ENCODE results near the gene EIF3D.
A peak's percentile ranks its signal among the peaks of the same experiment; 100 is the strongest.
"Not testable (repeated sequence)": the region's sequence is repeated elsewhere in the genome, so short reads cannot be mapped to it uniquely, and the experiment has no call there.

EIF3D gene

DNA sequence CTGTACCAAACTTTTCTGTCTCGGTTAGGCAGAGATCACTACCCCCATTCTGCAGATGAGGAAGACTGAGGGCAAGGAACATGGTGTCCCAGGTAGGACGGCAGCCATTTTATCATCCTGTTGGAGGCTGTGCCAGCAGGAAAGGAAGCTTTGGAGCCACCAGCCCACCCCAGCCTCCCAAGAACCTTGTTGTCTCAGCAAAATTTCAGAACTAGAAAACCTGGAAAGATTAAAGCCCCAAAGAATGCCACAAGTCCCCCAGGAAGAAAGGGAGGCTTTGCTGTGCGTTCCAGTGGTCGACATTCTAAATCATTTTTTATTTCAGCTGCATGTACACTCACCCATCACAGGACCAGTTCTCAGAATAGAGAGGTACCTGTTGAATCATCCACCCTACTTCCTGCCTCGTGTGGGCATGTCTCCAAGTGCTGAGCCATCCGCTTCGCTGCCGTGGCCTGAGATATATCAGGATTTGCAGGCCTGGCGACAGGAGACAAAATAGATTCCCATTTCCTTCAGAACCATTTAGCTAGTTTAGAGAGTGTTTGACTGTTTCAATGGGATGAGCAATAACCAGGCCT lies 13.0 kb upstream of the EIF3D start:
- no peak for DNase-seq (ENCODE audit: low read depth)
- no peak overlapping the region for H3K4me3 ChIP-seq (ENCODE audit: low read depth, low read length)
- TF ChIP-seq, protein P1, sequence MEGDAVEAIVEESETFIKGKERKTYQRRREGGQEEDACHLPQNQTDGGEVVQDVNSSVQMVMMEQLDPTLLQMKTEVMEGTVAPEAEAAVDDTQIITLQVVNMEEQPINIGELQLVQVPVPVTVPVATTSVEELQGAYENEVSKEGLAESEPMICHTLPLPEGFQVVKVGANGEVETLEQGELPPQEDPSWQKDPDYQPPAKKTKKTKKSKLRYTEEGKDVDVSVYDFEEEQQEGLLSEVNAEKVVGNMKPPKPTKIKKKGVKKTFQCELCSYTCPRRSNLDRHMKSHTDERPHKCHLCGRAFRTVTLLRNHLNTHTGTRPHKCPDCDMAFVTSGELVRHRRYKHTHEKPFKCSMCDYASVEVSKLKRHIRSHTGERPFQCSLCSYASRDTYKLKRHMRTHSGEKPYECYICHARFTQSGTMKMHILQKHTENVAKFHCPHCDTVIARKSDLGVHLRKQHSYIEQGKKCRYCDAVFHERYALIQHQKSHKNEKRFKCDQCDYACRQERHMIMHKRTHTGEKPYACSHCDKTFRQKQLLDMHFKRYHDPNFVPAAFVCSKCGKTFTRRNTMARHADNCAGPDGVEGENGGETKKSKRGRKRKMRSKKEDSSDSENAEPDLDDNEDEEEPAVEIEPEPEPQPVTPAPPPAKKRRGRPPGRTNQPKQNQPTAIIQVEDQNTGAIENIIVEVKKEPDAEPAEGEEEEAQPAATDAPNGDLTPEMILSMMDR (IDR thresholded peaks at IDR 0.05; ENCODE audit: control insufficient read depth, extremely low read depth, insufficient read depth): no peak

DNA sequence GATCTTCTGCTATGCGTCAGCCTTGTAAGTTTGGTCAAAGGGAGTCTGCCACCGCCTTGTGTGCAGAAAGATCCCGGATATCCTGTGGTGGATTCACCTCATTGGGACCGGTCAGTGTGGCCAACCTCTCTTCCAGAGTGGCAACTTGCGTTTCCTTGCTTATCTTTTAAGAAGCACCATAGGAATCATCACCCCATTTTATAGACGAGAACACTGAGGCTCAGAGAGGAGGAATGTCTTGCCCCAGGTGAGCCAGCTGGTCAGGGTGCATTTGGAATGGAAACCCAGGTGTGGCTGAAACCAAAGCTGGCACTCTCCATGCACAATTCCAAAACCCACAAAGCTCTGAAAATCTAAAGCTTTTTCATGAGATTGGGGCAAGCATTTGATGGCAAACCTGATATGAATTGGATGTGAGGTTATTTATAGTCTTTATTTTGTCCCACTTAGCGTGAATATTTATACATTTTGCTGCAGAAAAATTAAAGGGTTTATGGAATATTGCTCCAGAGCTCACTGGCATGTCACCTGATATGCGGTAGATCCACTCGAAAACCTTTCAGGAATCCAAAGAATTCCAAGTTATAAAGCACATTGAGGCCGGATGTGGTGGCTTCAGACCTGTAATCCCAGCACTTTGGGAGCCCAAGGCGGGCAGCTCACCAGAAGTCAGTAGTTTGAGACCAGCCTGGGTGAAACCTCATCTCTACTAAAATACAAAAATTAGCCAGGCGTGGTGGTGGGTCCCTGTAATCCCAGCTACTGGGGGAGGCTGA lies 12.1 kb upstream of the EIF3D start:
- TF ChIP-seq, protein P1 (IDR thresholded peaks at IDR 0.05; ENCODE audit: control insufficient read depth, extremely low read depth, insufficient read depth): no peak
- DNase-seq (ENCODE audit: low read depth): no peak

DNA sequence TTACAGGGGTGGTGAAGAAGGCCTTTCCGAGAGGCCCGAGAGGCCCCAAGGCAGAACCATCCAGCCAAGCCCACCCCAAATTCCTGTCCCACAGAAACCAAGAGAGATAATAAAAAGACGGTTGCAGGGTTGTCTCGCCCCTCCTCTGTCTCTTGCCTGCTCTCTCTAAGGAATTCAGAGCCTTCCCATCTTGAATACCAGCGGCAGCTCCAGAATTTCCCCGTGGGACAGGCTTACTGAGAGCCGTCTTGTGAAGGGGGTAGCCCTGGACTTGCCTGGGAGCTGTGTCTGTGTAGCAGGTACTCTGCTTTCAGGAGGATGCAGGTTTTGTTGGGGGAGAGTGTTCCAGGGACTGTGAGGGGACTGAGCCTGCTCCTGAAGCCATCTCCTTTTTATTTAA lies 9.6 kb upstream of the EIF3D start:
- H3K4me3 ChIP-seq (ENCODE audit: low read depth, low read length): no peak overlapping the region
- DNase-seq (ENCODE audit: low read depth): no peak
- TF ChIP-seq, protein P1 (IDR thresholded peaks at IDR 0.05; ENCODE audit: control insufficient read depth, extremely low read depth, insufficient read depth): no peak

More for the DNA sequence above, 12.1 kb upstream of the EIF3D start:
- H3K4me3 ChIP-seq (ENCODE audit: low read depth, low read length): no peak overlapping the region

DNA sequence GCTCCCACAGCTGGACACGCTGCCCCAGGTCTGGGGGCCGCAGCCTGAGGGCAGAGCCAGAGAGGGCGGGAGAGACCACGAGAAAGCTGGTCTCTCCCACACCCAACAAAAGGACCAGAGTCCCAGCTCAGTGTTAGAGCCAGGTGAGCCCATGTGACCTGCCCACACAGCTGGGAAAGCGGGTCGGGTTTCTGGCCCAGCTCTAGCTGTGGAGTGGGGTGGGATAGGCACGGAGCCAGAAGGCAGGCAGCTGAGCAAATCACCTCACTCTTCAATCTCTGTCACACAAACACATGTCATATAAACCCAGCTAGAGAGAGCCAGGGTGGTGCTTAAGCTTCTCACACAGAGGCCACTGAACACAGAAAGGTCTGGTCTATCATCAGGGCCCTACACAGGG lies 7.8 kb upstream of the EIF3D start:
- no peak overlapping the region for H3K4me3 ChIP-seq (ENCODE audit: low read depth, low read length)
- no peak for DNase-seq (ENCODE audit: low read depth)
- TF ChIP-seq, protein P1 (IDR thresholded peaks at IDR 0.05; ENCODE audit: control insufficient read depth, extremely low read depth, insufficient read depth): no peak

DNA sequence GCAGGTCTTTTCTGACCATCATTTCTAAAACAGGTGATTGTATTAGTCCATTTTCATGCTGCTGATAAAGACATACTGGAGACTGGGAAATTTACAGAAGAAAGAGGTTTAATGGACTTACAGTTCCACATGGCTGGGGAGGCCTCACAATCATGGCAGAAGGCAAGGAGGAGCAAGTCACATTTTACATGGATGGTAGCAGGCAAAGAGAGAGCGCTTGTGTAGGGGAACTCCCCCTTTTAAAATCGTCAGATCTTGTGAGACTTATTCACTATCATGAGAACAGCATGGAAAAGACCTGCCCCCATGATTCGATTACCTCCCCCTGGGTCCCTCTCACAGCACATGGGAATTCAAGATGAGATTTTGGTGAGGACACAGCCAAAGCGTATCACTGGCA lies 4.4 kb upstream of the EIF3D start:
- H3K4me3 ChIP-seq (ENCODE audit: low read depth, low read length); DNase-seq (ENCODE audit: low read depth): not testable (repeated sequence)

DNA sequence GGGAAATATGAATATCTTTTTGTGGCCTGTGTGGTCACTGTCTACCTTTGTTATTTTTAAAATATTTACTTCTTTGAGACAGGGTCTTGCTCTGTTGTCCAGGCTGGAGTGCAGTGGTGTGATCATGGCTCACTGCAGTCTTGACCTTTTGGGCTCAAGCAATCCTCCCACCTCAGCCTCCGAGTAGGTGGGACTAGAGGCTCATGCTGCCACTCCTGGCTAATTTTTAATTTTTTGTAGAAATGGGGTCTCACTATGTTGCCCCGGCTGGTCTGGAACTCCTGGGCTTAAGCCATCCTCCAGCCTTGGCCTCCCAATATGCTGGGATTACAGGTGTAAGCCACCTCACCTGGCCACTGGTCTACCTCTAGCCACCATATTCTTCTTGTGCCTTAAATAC lies 3.5 kb upstream of the EIF3D start:
- TF ChIP-seq, protein P1 (IDR thresholded peaks at IDR 0.05; ENCODE audit: control insufficient read depth, extremely low read depth, insufficient read depth): no peak
- no peak for DNase-seq (ENCODE audit: low read depth)
- no peak overlapping the region for H3K4me3 ChIP-seq (ENCODE audit: low read depth, low read length)

DNA sequence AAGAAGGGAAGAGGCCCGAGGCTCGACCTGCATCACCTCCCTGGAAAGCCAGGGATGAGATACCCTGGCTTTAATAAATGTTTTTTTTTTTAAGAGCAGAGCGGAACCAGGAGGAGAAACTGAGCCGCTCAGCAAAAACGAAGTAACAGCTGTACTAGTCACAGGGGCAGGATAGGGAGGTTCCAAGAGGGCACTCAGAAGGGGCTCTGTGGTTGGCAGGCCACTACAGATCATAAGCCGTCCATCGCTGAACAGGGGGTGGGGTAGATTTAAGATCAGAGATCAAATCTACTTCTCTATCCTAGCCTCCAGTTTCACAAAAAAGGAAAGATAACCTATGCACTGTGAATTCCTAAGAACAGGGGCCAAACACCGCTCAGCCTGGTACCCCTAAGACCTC lies 625 bp downstream of the EIF3D start:
- TF ChIP-seq, protein P1 (IDR thresholded peaks at IDR 0.05; ENCODE audit: control insufficient read depth, extremely low read depth, insufficient read depth): no peak
- H3K4me3 ChIP-seq (ENCODE audit: low read depth, low read length): peak overlapping the region; percentile 86
- no peak for DNase-seq (ENCODE audit: low read depth)

Measured in LNCaP clone FGC (cell line).